Karpas-422 (cell line): ENCODE data around the gene BTG4. TPM values are rescaled to one million over a fixed set of nuclear protein-coding genes. Genes with fewer than 3 reads are reported as not detected.

Experiments used
- DNase-seq: peaks from one replicate; pipeline ENCODE4 v3.0.0-alpha.2; 2015
- H2AFZ ChIP-seq: fragments of 200-600 bp; sonication (generic); 2 replicates; pipeline ENCODE4 v1.6.1; 2014; ENCODE audit warnings: antibody characterized with exemption, low read length, mixed read lengths
- H3K27ac ChIP-seq: fragments of 200-600 bp; sonication (generic); 2 replicates; pipeline ENCODE4 v1.5.1; 2014; ENCODE audit warnings: mild to moderate bottlenecking, low read length, moderate library complexity
- H3K27me3 ChIP-seq: fragments of 200-600 bp; sonication (generic); 2 replicates; pipeline ENCODE4 v1.6.1; 2014; ENCODE audit warnings: low read length, mixed read lengths
- H3K36me3 ChIP-seq: fragments of 200-600 bp; sonication (generic); 2 replicates; pipeline ENCODE4 v1.6.1; 2014; ENCODE audit warnings: low read length, mixed read lengths; ENCODE audit not compliant: insufficient read depth
- H3K4me1 ChIP-seq: fragments of 200-600 bp; sonication (generic); 2 replicates; pipeline ENCODE4 v1.6.1; 2014; ENCODE audit warnings: mild to moderate bottlenecking, low read length, mixed read lengths
- H3K4me2 ChIP-seq: fragments of 200-600 bp; sonication (generic); 2 replicates; pipeline ENCODE4 v1.6.1; 2014; ENCODE audit warnings: low read length, low read depth, mild to moderate bottlenecking; ENCODE audit not compliant: poor library complexity, severe bottlenecking
- H3K4me3 ChIP-seq: fragments of 200-600 bp; sonication (generic); 2 replicates; pipeline ENCODE4 v1.5.1; 2014; ENCODE audit warnings: mild to moderate bottlenecking, antibody characterized with exemption, low read length, mixed read lengths
- H3K79me2 ChIP-seq: fragments of 200-600 bp; sonication (generic); 2 replicates; pipeline ENCODE4 v1.6.1; 2014; ENCODE audit warnings: mild to moderate bottlenecking, low read length, mixed read lengths
- H3K9ac ChIP-seq: fragments of 200-600 bp; sonication (generic); 2 replicates; pipeline ENCODE4 v1.6.0; 2014; ENCODE audit warnings: low read length
- H3K9me2 ChIP-seq: fragments of 200-600 bp; sonication (generic), shearing (Covaris generic); replicated peaks from 2 replicates; pipeline ENCODE4 v1.6.0; 2014; ENCODE audit warnings: mild to moderate bottlenecking, low read length, moderate library complexity; ENCODE audit not compliant: insufficient read depth
- H3K9me3 ChIP-seq: fragments of 300-700, 200-600 bp; sonication (generic); 2 replicates; pipeline ENCODE4 v1.6.1; 2014; ENCODE audit warnings: low read length, mixed read lengths
- H4K20me1 ChIP-seq: fragments of 200-600 bp; sonication (generic); 2 replicates; pipeline ENCODE4 v1.6.1; 2014; ENCODE audit warnings: mild to moderate bottlenecking, antibody characterized with exemption, low read length, low read depth; ENCODE audit not compliant: insufficient read depth
- total RNA-seq: library from RNA; depleted of rRNA; stranded (reverse); fragments of >200 nt; shearing (Covaris generic); gene quantifications from 2 replicates; pipeline ENCODE4 v1.2.3, GENCODE V29; 2014; ENCODE audit warnings: low replicate concordance

BTG4 gene
- total RNA-seq, 1 experiment from 2014 or later = not detected

- no peak within 1 kb of the TSS for H2AFZ ChIP-seq
- H3K27me3 ChIP-seq = 0 out of 2 replicates have a peak, but pooled peaks cover 5% of the 10 kb centered on the region
- H3K4me1 ChIP-seq = no peaks in the 10 kb centered on the region
- no peaks in the 10 kb centered on the region for H3K79me2 ChIP-seq
- H3K9me2 ChIP-seq = no peaks in the 10 kb centered on the region
- H3K4me2 ChIP-seq = no peak within 1 kb of the TSS
- H4K20me1 ChIP-seq = no peaks in the 10 kb centered on the region
- no peak within 1 kb of the TSS for H3K27ac ChIP-seq
- H3K9ac ChIP-seq = no peak within 1 kb of the TSS
- no peak for DNase-seq
- H3K36me3 ChIP-seq = no peaks in the 10 kb centered on the region
- H3K9me3 ChIP-seq = 0 out of 2 replicates have a peak, but pooled peaks cover 2% of the 10 kb centered on the region
- H3K4me3 ChIP-seq = no peak within 1 kb of the TSS
These were observed 28.1 kb upstream of the BTG4 start, which contains the start of gene LAYN for GRCh38 chr11:111540114-111540936. Gene LAYN, plus strand, starts transcription at chr11:111540720. Its CDS starts 124 bp downstream, at chr11:111540844.

- Histone ChIP-seq H3K27me3 (0 out of 2 replicates have a peak, but pooled peaks cover 5% of the 10 kb centered on the region), H3K27ac (no peak overlapping the region), H3K9me2 (no peaks in the 10 kb centered on the region), H3K4me1 (no peaks in the 10 kb centered on the region), H3K4me2 (no peak overlapping the region), H3K79me2 (no peaks in the 10 kb centered on the region), H3K9ac (no peak overlapping the region), H3K4me3 (no peak overlapping the region), H3K9me3 (0 out of 2 replicates have a peak, but pooled peaks cover 2% of the 10 kb centered on the region), H3K36me3 (no peaks in the 10 kb centered on the region), H2AFZ (no peak overlapping the region), H4K20me1 (no peaks in the 10 kb centered on the region)
- no peak for DNase-seq
These were observed 27.4 kb upstream of the BTG4 start for GRCh38 chr11:111539426-111540113.

- H3K4me1 ChIP-seq = no peaks in the 10 kb centered on the region
- no peak for DNase-seq
- no peaks in the 10 kb centered on the region for H3K9me2 ChIP-seq
- H3K9me3 ChIP-seq = 0 out of 2 replicates have a peak, but pooled peaks cover 2% of the 10 kb centered on the region
- 0 out of 2 replicates have a peak, but pooled peaks cover 5% of the 10 kb centered on the region for H3K27me3 ChIP-seq
- no peaks in the 10 kb centered on the region for H3K36me3 ChIP-seq
- no peaks in the 10 kb centered on the region for H3K79me2 ChIP-seq
- H4K20me1 ChIP-seq = no peaks in the 10 kb centered on the region
- no peak overlapping the region for H2AFZ ChIP-seq
- no peak overlapping the region for H3K27ac ChIP-seq
- H3K4me3 ChIP-seq = no peak overlapping the region
- no peak overlapping the region for H3K9ac ChIP-seq
- no peak overlapping the region for H3K4me2 ChIP-seq
These were observed 26.4 kb upstream of the BTG4 start for GRCh38 chr11:111538407-111539114.

GRCh38 chr11:111537336-111537860, 25.2 kb upstream of the BTG4 start:
- H3K36me3 ChIP-seq = no peaks in the 10 kb centered on the region
- 0 out of 2 replicates have a peak, but pooled peaks cover 5% of the 10 kb centered on the region for H3K27me3 ChIP-seq
- 0 out of 2 replicates have a peak, but pooled peaks cover 2% of the 10 kb centered on the region for H3K9me3 ChIP-seq
- no peaks in the 10 kb centered on the region for H4K20me1 ChIP-seq
- H3K4me1 ChIP-seq = peaks cover under 1% of the 10 kb centered on the region; the same call in 1 of the 2 replicates
- DNase-seq = no peak
- H3K4me2 ChIP-seq = no peak overlapping the region
- H3K27ac ChIP-seq = no peak overlapping the region
- H3K9me2 ChIP-seq = no peaks in the 10 kb centered on the region
- no peak overlapping the region for H3K4me3 ChIP-seq
- no peak overlapping the region for H2AFZ ChIP-seq
- H3K79me2 ChIP-seq = no peaks in the 10 kb centered on the region
- H3K9ac ChIP-seq = no peak overlapping the region

- Histone ChIP-seq H3K79me2 (no peaks in the 10 kb centered on the region), H3K4me3 (no peak overlapping the region), H3K9me3 (0 out of 2 replicates have a peak, but pooled peaks cover 2% of the 10 kb centered on the region), H3K27me3 (peaks cover 8% of the 10 kb centered on the region; the same call in 1 of the 2 replicates), H3K9me2 (no peaks in the 10 kb centered on the region), H3K4me1 (peaks cover 8% of the 10 kb centered on the region; the same call in 1 of the 2 replicates), H3K9ac (no peak overlapping the region), H3K36me3 (no peaks in the 10 kb centered on the region), H3K27ac (no peak overlapping the region), H4K20me1 (no peaks in the 10 kb centered on the region), H3K4me2 (no peak overlapping the region), H2AFZ (no peak overlapping the region)
- no peak for DNase-seq
These were observed 23.1 kb upstream of the BTG4 start for GRCh38 chr11:111535281-111535680.

GRCh38 chr11:111532365-111532709, 20.2 kb upstream of the BTG4 start:
- Histone ChIP-seq H3K4me2 (no peak overlapping the region), H4K20me1 (no peaks in the 10 kb centered on the region), H3K27me3 (peaks cover 3% of the 10 kb centered on the region; the same call in 1 of the 2 replicates), H3K36me3 (no peaks in the 10 kb centered on the region), H3K9me2 (no peaks in the 10 kb centered on the region), H3K27ac (no peak overlapping the region), H2AFZ (peak overlapping the region; percentile 2; the same call in 1 of the 2 replicates), H3K9me3 (no peaks in the 10 kb centered on the region), H3K4me3 (no peak overlapping the region), H3K9ac (no peak overlapping the region), H3K79me2 (no peaks in the 10 kb centered on the region), H3K4me1 (peaks cover 8% of the 10 kb centered on the region; the same call in 1 of the 2 replicates)
- no peak for DNase-seq

- peak; percentile 78 for DNase-seq
- Histone ChIP-seq H3K79me2 (no peaks in the 10 kb centered on the region), H3K4me2 (no peak overlapping the region), H3K27ac (no peak overlapping the region), H3K4me3 (no peak overlapping the region), H3K4me1 (peaks cover 8% of the 10 kb centered on the region; the same call in 1 of the 2 replicates), H3K27me3 (peaks cover 3% of the 10 kb centered on the region; the same call in 1 of the 2 replicates), H3K9me2 (no peaks in the 10 kb centered on the region), H2AFZ (peak overlapping the region; percentile 2; the same call in 1 of the 2 replicates), H3K36me3 (no peaks in the 10 kb centered on the region), H3K9me3 (no peaks in the 10 kb centered on the region), H3K9ac (no peak overlapping the region), H4K20me1 (no peaks in the 10 kb centered on the region)
These were observed 19.6 kb upstream of the BTG4 start for GRCh38 chr11:111531687-111532364.
